RPMI7951 (cell line): ENCODE results near the gene ANP32D. TPM values are rescaled to one million over a fixed set of nuclear protein-coding genes. Genes with fewer than 3 reads are reported as not detected.
A peak's percentile ranks its signal among the peaks of the same experiment; 100 is the strongest.
"Not testable (repeated sequence)": the region's sequence is repeated elsewhere in the genome, so short reads cannot be mapped to it uniquely, and the experiment has no call there.

Experiments
- DNase-seq: peaks from one replicate; pipeline ENCODE4 v3.0.0-alpha.2; 2012; ENCODE audit warnings: low read depth
- total RNA-seq: library from RNA; depleted of rRNA; stranded (reverse); fragments of >200 nt; shearing (Covaris generic); gene quantifications from 2 replicates; pipeline ENCODE4 v1.2.3, GENCODE V29; 2014; rRNA removed

ANP32D gene
- total RNA-seq, result not detected in 2 replicates

GRCh38 chr12:48472259-48472658 is at the start of gene ANP32D:
TSS of gene ANP32D (plus strand) at chr12:48472559. CDS start at chr12:48472665, 106 bp downstream.
- DNase-seq, result no peak

GRCh38 chr12:48423171-48423570 is 49.2 kb upstream of the ANP32D start:
- DNase-seq, result no peak

GRCh38 chr12:48424644-48425043 is 47.7 kb upstream of the ANP32D start:
- DNase-seq, result no peak

GRCh38 chr12:48434016-48434415 is 38.3 kb upstream of the ANP32D start:
- DNase-seq, result not testable (repeated sequence)

- no peak for DNase-seq
Observed at GRCh38 chr12:48441069-48441468, 31.3 kb upstream of the ANP32D start.

GRCh38 chr12:48442179-48442847 is 30.0 kb upstream of the ANP32D start:
- DNase-seq, result peak; percentile 4

GRCh38 chr12:48445538-48445937 is 26.8 kb upstream of the ANP32D start:
- no peak for DNase-seq

- no peak for DNase-seq
Observed at GRCh38 chr12:48446161-48446776, 26.1 kb upstream of the ANP32D start.

- DNase-seq, result no peak
Observed at GRCh38 chr12:48447755-48448154, 24.6 kb upstream of the ANP32D start.

- no peak for DNase-seq
Observed at GRCh38 chr12:48451372-48451771, 21.0 kb upstream of the ANP32D start.

GRCh38 chr12:48452961-48453360 is 19.4 kb upstream of the ANP32D start:
- DNase-seq, result not testable (repeated sequence)

- peak; percentile 17 for DNase-seq
Observed at GRCh38 chr12:48454667-48455066, 17.7 kb upstream of the ANP32D start.

- no peak for DNase-seq
Observed at GRCh38 chr12:48455116-48455515, 17.2 kb upstream of the ANP32D start.

GRCh38 chr12:48459259-48459658 is 13.1 kb upstream of the ANP32D start:
- no peak for DNase-seq

GRCh38 chr12:48469027-48469426 is 3.3 kb upstream of the ANP32D start:
- not testable (repeated sequence) for DNase-seq

GRCh38 chr12:48473061-48473460 is 702 bp downstream of the ANP32D start:
- DNase-seq, result no peak

- not testable (repeated sequence) for DNase-seq
Observed at GRCh38 chr12:48474497-48474896, 2.1 kb downstream of the ANP32D start.

GRCh38 chr12:48482198-48482597 is 9.8 kb downstream of the ANP32D start, which contains the start of gene C12orf54:
TSS of gene C12orf54 (plus strand) at chr12:48482498. CDS start at chr12:48483297, 799 bp downstream.
- DNase-seq, result no peak

GRCh38 chr12:48482930-48483329 is 10.6 kb downstream of the ANP32D start:
- DNase-seq, result no peak

- no peak for DNase-seq
Observed at GRCh38 chr12:48486261-48486660, 13.9 kb downstream of the ANP32D start.

- no peak for DNase-seq
Observed at GRCh38 chr12:48486679-48487078, 14.3 kb downstream of the ANP32D start.

- no peak for DNase-seq
Observed at GRCh38 chr12:48489012-48489411, 16.7 kb downstream of the ANP32D start.

GRCh38 chr12:48489456-48489855 is 17.1 kb downstream of the ANP32D start:
- DNase-seq, result not testable (repeated sequence)
